Endodermal cell (in vitro differentiated cells): Measurements from ENCODE around the gene LRRC27. TPM values are rescaled to one million over a fixed set of nuclear protein-coding genes. Genes with fewer than 3 reads are reported as not detected.

Experiments used
- DNase-seq: peaks from one replicate; pipeline ENCODE4 v3.0.0-alpha.2; 2017
- H3K27ac ChIP-seq: 2 replicates; pipeline ENCODE4 v1.5.1; 2013; ENCODE audit warnings: mild to moderate bottlenecking, low read depth, low read length, moderate library complexity
- H3K27me3 ChIP-seq: 2 replicates; pipeline ENCODE4 v1.6.1; 2013; ENCODE audit warnings: mild to moderate bottlenecking, low read length, moderate library complexity; ENCODE audit not compliant: insufficient read depth, control insufficient read depth, poor library complexity, severe bottlenecking
- H3K36me3 ChIP-seq: 2 replicates; pipeline ENCODE4 v1.7.0; 2013; ENCODE audit warnings: mild to moderate bottlenecking, low read length, moderate library complexity; ENCODE audit not compliant: control insufficient read depth, insufficient read depth
- H3K4me1 ChIP-seq: one replicate; pipeline ENCODE4 v1.7.0; 2013; ENCODE audit warnings: low read length; ENCODE audit not compliant: control insufficient read depth, insufficient read depth
- H3K4me3 ChIP-seq: 2 replicates; pipeline ENCODE4 v1.5.1; 2013; ENCODE audit warnings: mild to moderate bottlenecking, low read length, moderate library complexity
- H3K9ac ChIP-seq: 2 replicates; pipeline ENCODE4 v1.6.1; 2013; ENCODE audit warnings: mild to moderate bottlenecking, low read length, moderate library complexity; ENCODE audit not compliant: poor library complexity, severe bottlenecking; ENCODE audit errors: extremely low read depth
- H3K9me3 ChIP-seq: 2 replicates; pipeline ENCODE4 v1.6.1; 2013; ENCODE audit warnings: mild to moderate bottlenecking, low read length, moderate library complexity; ENCODE audit not compliant: control insufficient read depth
- H3K27ac Mint-ChIP-seq: 2 replicates; pipeline ENCODE4 v1.8.0; 2020; ENCODE audit warnings: mixed read lengths
- H3K27me3 Mint-ChIP-seq: 2 replicates; pipeline ENCODE4 v1.8.0; 2021; ENCODE audit warnings: mild to moderate bottlenecking, mixed read lengths; ENCODE audit not compliant: insufficient read depth
- H3K36me3 Mint-ChIP-seq: 2 replicates; pipeline ENCODE4 v1.8.0; 2020; ENCODE audit warnings: low read depth, mixed read lengths
- H3K4me1 Mint-ChIP-seq: 2 replicates; pipeline ENCODE4 v1.8.0; 2020; ENCODE audit warnings: mixed read lengths
- H3K4me3 Mint-ChIP-seq: 2 replicates; pipeline ENCODE4 v1.8.0; 2020; ENCODE audit warnings: mild to moderate bottlenecking, moderate library complexity, mixed read lengths
- H3K9me3 Mint-ChIP-seq: 2 replicates; pipeline ENCODE4 v1.8.0; 2020; ENCODE audit warnings: mild to moderate bottlenecking, mixed read lengths
- WGBS, 2 experiments: methylation state at CpG; one replicate each; pipeline versions ENCODE4 v1.1.5 to v1.1.7; 2013; ENCODE audit warnings: missing lambda C conversion rate in 2 of 2, mixed read lengths in 1 of 2; ENCODE audit not compliant: insufficient coverage in 1 of 2, insufficient read length in 1 of 2; 5-methylcytosine and 5-hydroxymethylcytosine counted together
- total RNA-seq, 2 donors: library from RNA; stranded (reverse); fragmentation: NEBNext Ultra II Directional in 1 of 2; extraction: Animal tissue kit (Norgen Biotek cat#: 25700) in 1 of 2; gene quantifications; 2 replicates in 1 of 2; 3 replicates in 1 of 2; pipeline ENCODE4 v1.2.1, GENCODE V29; 2021
- TF ChIP-seq, protein P1 (sequence below): fragments of 200-600 bp; sonication (generic); conservative IDR thresholded peaks from 2 replicates; pipeline ENCODE4 v1.5.0; 2021; ENCODE audit warnings: antibody characterized with exemption, mild to moderate bottlenecking

LRRC27 gene
- total RNA-seq, 2 donors from 2014 or later = 10.3 to 14.6 TPM

- Mint-ChIP-seq H3K4me1 (peaks cover 2% of the 10 kb centered on the region), H3K36me3 (no peaks in the 10 kb centered on the region), H3K27ac (no peak overlapping the region), H3K9me3 (no peaks in the 10 kb centered on the region), H3K27me3 (no peaks in the 10 kb centered on the region), H3K4me3 (no peak overlapping the region)
- Histone ChIP-seq H3K9ac (no peak overlapping the region), H3K9me3 (no peaks in the 10 kb centered on the region), H3K36me3 (no peaks in the 10 kb centered on the region), H3K4me3 (no peak overlapping the region), H3K4me1 (peaks cover 7% of the 10 kb centered on the region), H3K27me3 (no peaks in the 10 kb centered on the region), H3K27ac (no peak overlapping the region)
- TF ChIP-seq, protein P1, sequence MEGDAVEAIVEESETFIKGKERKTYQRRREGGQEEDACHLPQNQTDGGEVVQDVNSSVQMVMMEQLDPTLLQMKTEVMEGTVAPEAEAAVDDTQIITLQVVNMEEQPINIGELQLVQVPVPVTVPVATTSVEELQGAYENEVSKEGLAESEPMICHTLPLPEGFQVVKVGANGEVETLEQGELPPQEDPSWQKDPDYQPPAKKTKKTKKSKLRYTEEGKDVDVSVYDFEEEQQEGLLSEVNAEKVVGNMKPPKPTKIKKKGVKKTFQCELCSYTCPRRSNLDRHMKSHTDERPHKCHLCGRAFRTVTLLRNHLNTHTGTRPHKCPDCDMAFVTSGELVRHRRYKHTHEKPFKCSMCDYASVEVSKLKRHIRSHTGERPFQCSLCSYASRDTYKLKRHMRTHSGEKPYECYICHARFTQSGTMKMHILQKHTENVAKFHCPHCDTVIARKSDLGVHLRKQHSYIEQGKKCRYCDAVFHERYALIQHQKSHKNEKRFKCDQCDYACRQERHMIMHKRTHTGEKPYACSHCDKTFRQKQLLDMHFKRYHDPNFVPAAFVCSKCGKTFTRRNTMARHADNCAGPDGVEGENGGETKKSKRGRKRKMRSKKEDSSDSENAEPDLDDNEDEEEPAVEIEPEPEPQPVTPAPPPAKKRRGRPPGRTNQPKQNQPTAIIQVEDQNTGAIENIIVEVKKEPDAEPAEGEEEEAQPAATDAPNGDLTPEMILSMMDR = no peak
- DNase-seq = no peak
- 97 to 98% methylated on average over 54 to 61 of the region's 61 CpGs for WGBS, 2 experiments
Measured at GRCh38 chr10:132425029-132425756, 93.2 kb downstream of the LRRC27 start.

DNA sequence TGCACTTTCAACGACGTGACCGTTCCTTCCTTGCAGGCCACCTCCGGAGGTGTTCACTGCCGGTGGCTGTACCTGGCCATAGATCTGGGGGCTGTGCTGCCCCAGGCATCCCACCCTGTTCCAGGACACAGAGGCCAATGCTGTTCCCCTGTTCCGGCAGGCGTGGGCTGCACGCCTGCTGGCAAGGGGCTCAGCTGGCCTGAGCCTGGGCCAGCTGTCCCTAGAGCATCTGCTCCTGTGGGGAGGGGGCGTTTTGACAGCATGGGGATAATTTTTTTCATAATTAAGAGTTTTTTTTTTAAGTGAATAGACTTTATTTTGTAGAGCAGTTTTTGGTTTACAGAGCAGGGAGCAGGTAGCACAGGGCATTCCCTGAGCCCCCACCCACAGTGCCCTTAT, 93.8 kb downstream of the LRRC27 start:
- H3K4me1 Mint-ChIP-seq = no peaks in the 10 kb centered on the region
- Histone ChIP-seq H3K9ac (no peak overlapping the region), H3K9me3 (no peaks in the 10 kb centered on the region), H3K27me3 (no peaks in the 10 kb centered on the region), H3K4me3 (no peak overlapping the region), H3K36me3 (no peaks in the 10 kb centered on the region), H3K4me1 (peaks cover 4% of the 10 kb centered on the region), H3K27ac (no peak overlapping the region)
- 94 to 98% methylated on average over 5 to 9 of the region's 9 CpGs for WGBS, 2 experiments
- no peaks in the 10 kb centered on the region for H3K36me3 Mint-ChIP-seq
- H3K9me3 Mint-ChIP-seq = no peaks in the 10 kb centered on the region
- DNase-seq = no peak
- TF ChIP-seq, protein P1 = no peak
- H3K4me3 Mint-ChIP-seq = no peak overlapping the region
- H3K27ac Mint-ChIP-seq = no peak overlapping the region
- H3K27me3 Mint-ChIP-seq = no peaks in the 10 kb centered on the region

DNA sequence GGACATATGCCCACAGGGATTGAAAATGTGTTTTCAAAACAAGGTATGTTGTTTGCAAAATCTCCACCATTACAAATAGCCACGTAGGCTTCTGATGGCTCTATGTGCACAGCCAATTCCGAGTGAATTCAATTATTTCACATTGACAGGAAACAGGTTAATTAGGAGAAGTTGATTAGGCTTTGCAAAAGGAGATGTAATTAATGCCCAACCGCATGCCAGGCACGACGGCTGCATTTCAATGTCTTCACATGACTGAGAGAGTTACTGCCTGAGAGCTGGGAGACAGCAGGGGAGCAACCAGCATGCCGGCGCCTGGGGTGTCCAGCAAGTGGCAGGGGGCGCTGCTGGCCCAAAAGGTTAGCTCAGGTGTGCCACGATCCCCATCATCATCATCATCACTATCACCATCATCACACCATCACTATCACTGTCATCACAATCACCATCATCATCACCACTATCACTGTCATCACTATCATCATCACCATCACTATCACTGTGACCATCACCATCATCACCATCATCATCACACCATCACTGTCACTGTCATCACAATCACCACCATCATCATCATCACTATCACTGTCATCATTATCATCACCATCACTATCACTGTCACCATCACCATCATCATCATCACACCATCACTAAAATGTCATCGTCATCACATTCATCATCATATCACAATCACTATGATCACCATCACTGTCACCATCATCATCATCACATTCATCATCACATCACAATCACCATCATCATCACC, 95.2 kb downstream of the LRRC27 start:
- H3K27ac Mint-ChIP-seq = no peak overlapping the region
- Histone ChIP-seq H3K9ac (no peak overlapping the region), H3K4me3 (no peak overlapping the region), H3K27ac (no peak overlapping the region), H3K4me1 (no peaks in the 10 kb centered on the region), H3K9me3 (no peaks in the 10 kb centered on the region), H3K27me3 (no peaks in the 10 kb centered on the region), H3K36me3 (no peaks in the 10 kb centered on the region)
- H3K4me1 Mint-ChIP-seq = no peaks in the 10 kb centered on the region
- 84 to 87% methylated on average over 9 to 10 of the region's 10 CpGs for WGBS, 2 experiments
- H3K27me3 Mint-ChIP-seq = no peaks in the 10 kb centered on the region
- no peak for DNase-seq
- H3K4me3 Mint-ChIP-seq = no peak overlapping the region
- no peaks in the 10 kb centered on the region for H3K9me3 Mint-ChIP-seq
- TF ChIP-seq, protein P1 = peak; percentile 29
- H3K36me3 Mint-ChIP-seq = no peaks in the 10 kb centered on the region
